ENCODE data around the gene PDZRN3.

DNA sequence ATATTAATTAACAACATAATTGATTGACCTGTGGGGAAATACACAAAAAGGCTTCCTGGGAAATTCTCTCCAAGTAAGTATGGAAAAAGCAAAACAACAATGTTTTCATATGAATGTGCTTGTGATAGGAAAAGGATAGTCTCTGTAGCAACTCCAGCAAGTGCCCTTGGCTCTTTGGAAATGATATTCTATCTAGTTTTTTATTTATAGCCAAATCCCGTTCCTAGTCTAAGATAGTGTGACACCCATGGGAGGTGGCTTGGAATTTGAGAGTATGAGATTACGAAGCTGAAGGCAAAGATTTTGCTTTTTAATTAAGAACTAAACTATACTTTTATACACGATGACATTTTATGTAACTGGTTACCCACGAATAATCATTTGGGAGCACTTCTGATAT lies 119.9 kb downstream of the PDZRN3 start:
- TF ChIP-seq NRF1 (IDR thresholded peaks at IDR 0.05; ENCODE audit: low read depth, low read length) (no peak), CHD2 (IDR thresholded peaks at IDR 0.05; ENCODE audit: low read length, partially characterized antibody) (no peak), YY1 (IDR thresholded peaks at IDR 0.05; ENCODE audit: low read depth) (no peak), FOXM1 (IDR thresholded peaks at IDR 0.05; ENCODE audit: low read depth) (no peak), SIN3A (IDR thresholded peaks at IDR 0.05; ENCODE audit: borderline replicate concordance, low read depth, low read length) (no peak), RCOR1 (IDR thresholded peaks at IDR 0.05; ENCODE audit: low read length) (no peak), RAD21 (IDR thresholded peaks at IDR 0.05; ENCODE audit: low read length) (no peak), EP300 (IDR thresholded peaks at IDR 0.05; ENCODE audit: borderline replicate concordance in 1 of 2, low read depth in 1 of 2, low read length in 1 of 2) (no peak), FOXJ3 (CRISPR knock-in tag; IDR thresholded peaks at IDR 0.05) (no peak), TAF1 (IDR thresholded peaks at IDR 0.05; ENCODE audit: borderline replicate concordance, low read depth, low read length) (no peak)
- TF ChIP-seq, protein P1, sequence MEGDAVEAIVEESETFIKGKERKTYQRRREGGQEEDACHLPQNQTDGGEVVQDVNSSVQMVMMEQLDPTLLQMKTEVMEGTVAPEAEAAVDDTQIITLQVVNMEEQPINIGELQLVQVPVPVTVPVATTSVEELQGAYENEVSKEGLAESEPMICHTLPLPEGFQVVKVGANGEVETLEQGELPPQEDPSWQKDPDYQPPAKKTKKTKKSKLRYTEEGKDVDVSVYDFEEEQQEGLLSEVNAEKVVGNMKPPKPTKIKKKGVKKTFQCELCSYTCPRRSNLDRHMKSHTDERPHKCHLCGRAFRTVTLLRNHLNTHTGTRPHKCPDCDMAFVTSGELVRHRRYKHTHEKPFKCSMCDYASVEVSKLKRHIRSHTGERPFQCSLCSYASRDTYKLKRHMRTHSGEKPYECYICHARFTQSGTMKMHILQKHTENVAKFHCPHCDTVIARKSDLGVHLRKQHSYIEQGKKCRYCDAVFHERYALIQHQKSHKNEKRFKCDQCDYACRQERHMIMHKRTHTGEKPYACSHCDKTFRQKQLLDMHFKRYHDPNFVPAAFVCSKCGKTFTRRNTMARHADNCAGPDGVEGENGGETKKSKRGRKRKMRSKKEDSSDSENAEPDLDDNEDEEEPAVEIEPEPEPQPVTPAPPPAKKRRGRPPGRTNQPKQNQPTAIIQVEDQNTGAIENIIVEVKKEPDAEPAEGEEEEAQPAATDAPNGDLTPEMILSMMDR (IDR thresholded peaks at IDR 0.05): no peak
- TF ChIP-seq, protein P2, sequence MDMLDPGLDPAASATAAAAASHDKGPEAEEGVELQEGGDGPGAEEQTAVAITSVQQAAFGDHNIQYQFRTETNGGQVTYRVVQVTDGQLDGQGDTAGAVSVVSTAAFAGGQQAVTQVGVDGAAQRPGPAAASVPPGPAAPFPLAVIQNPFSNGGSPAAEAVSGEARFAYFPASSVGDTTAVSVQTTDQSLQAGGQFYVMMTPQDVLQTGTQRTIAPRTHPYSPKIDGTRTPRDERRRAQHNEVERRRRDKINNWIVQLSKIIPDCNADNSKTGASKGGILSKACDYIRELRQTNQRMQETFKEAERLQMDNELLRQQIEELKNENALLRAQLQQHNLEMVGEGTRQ (IDR thresholded peaks at IDR 0.05; ENCODE audit: borderline replicate concordance, low read depth, low read length): no peak
- TF ChIP-seq, protein P3, sequence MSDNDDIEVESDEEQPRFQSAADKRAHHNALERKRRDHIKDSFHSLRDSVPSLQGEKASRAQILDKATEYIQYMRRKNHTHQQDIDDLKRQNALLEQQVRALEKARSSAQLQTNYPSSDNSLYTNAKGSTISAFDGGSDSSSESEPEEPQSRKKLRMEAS (IDR thresholded peaks at IDR 0.05; ENCODE audit: low read depth): no peak
- TF ChIP-seq, protein P4, sequence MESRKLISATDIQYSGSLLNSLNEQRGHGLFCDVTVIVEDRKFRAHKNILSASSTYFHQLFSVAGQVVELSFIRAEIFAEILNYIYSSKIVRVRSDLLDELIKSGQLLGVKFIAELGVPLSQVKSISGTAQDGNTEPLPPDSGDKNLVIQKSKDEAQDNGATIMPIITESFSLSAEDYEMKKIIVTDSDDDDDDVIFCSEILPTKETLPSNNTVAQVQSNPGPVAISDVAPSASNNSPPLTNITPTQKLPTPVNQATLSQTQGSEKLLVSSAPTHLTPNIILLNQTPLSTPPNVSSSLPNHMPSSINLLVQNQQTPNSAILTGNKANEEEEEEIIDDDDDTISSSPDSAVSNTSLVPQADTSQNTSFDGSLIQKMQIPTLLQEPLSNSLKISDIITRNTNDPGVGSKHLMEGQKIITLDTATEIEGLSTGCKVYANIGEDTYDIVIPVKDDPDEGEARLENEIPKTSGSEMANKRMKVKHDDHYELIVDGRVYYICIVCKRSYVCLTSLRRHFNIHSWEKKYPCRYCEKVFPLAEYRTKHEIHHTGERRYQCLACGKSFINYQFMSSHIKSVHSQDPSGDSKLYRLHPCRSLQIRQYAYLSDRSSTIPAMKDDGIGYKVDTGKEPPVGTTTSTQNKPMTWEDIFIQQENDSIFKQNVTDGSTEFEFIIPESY (IDR thresholded peaks at IDR 0.05; ENCODE audit: borderline replicate concordance, low read depth): no peak

All from SK-N-SH (cell line).